AG10803 (cell line): ENCODE measurements around the gene KMT5C.

Source experiments
- DNase-seq: peaks from one replicate; pipeline ENCODE4 v3.0.0; 2010; ENCODE audit warnings: low read depth
- H3K4me3 ChIP-seq: 2 replicates; pipeline ENCODE4 v1.5.1; 2011; ENCODE audit warnings: mild to moderate bottlenecking, low read length, control low read depth
- CTCF ChIP-seq: conservative IDR thresholded peaks from 2 replicates; pipeline ENCODE4 v1.5.1; 2011; ENCODE audit warnings: mild to moderate bottlenecking, low read length, control low read depth, inconsistent platforms

The KMT5C gene

GRCh38 chr19:55309448-55309847 is 30.2 kb upstream of the KMT5C start:
- no peak overlapping the region for H3K4me3 ChIP-seq
- no peak for DNase-seq
- TF ChIP-seq CTCF = no peak

GRCh38 chr19:55310498-55310897 is 29.2 kb upstream of the KMT5C start:
- no peak overlapping the region for H3K4me3 ChIP-seq
- no peak for DNase-seq
- TF ChIP-seq CTCF = no peak

- no peak overlapping the region for H3K4me3 ChIP-seq
- no peak for DNase-seq
- TF ChIP-seq CTCF = no peak
Measured at GRCh38 chr19:55311397-55311796, 28.3 kb upstream of the KMT5C start.

GRCh38 chr19:55311797-55312196 is 27.9 kb upstream of the KMT5C start:
- no peak for TF ChIP-seq CTCF
- DNase-seq = no peak
- no peak overlapping the region for H3K4me3 ChIP-seq

- no peak for TF ChIP-seq CTCF
- no peak overlapping the region for H3K4me3 ChIP-seq
- DNase-seq = no peak
Measured at GRCh38 chr19:55312621-55313512, 26.8 kb upstream of the KMT5C start.

GRCh38 chr19:55314396-55314795 is 25.3 kb upstream of the KMT5C start:
- no peak overlapping the region for H3K4me3 ChIP-seq
- TF ChIP-seq CTCF = no peak
- no peak for DNase-seq

- no peak for TF ChIP-seq CTCF
- no peak for DNase-seq
Measured at GRCh38 chr19:55315956-55316525, 23.6 kb upstream of the KMT5C start.

More at GRCh38 chr19:55315956-55316525, 23.6 kb upstream of the KMT5C start:
- no peak overlapping the region for H3K4me3 ChIP-seq
